Neural progenitor cell (in vitro differentiated cells): ENCODE measurements around the gene TRPT1. TPM values are rescaled to one million over a fixed set of nuclear protein-coding genes. Genes with fewer than 3 reads are reported as not detected.

ENCODE experiments used
- DNase-seq: peaks from one replicate; pipeline ENCODE4 v3.0.0-alpha.2; 2016; ENCODE audit warnings: low spot score
- H2AFZ ChIP-seq: fragments of 200-600 bp; sonication (generic); replicated peaks from 2 replicates; pipeline ENCODE4 v1.6.1; 2016; ENCODE audit warnings: antibody characterized with exemption
- H3F3A ChIP-seq: fragments of 200-600 bp; sonication (generic); 2 replicates; pipeline ENCODE4 v1.6.1; 2016; ENCODE audit warnings: antibody characterized with exemption, low read depth
- H3K27ac ChIP-seq: fragments of 200-600 bp; sonication (generic); 2 replicates; pipeline ENCODE4 v1.5.1; 2016; ENCODE audit warnings: mild to moderate bottlenecking
- H3K27me3 ChIP-seq: fragments of 200-600 bp; sonication (generic); 2 replicates; pipeline ENCODE4 v1.6.1; 2016; ENCODE audit warnings: mild to moderate bottlenecking, moderate library complexity
- H3K36me3 ChIP-seq: fragments of 200-600 bp; sonication (generic); 2 replicates; pipeline ENCODE4 v1.5.1; 2016
- H3K4me1 ChIP-seq: fragments of 200-600 bp; sonication (generic); 2 replicates; pipeline ENCODE4 v1.6.1; 2016; ENCODE audit warnings: mixed run types
- H3K4me2 ChIP-seq: fragments of 200-600 bp; sonication (generic); 2 replicates; pipeline ENCODE4 v1.6.1; 2016
- H3K4me3 ChIP-seq: fragments of 200-600 bp; sonication (generic); 2 replicates; pipeline ENCODE4 v1.5.1; 2016
- H3K79me2 ChIP-seq: fragments of 200-600 bp; sonication (generic); 2 replicates; pipeline ENCODE4 v1.6.1; 2016; ENCODE audit warnings: low read depth
- H3K9ac ChIP-seq: fragments of 200-600 bp; sonication (generic); 2 replicates; pipeline ENCODE4 v1.6.1; 2016
- H3K9me3 ChIP-seq: fragments of 200-600 bp; sonication (generic); 2 replicates; pipeline ENCODE4 v1.5.1; 2016; ENCODE audit warnings: low read depth
- H4K20me1 ChIP-seq: fragments of 200-600 bp; sonication (generic); 2 replicates; pipeline ENCODE4 v1.6.1; 2016; ENCODE audit warnings: low read depth
- H3K27ac Mint-ChIP-seq: 3 replicates; pipeline ENCODE4 v1.8.0; 2021; ENCODE audit warnings: mixed read lengths
- H3K27me3 Mint-ChIP-seq: 2 replicates; pipeline ENCODE4 v1.8.0; 2022; ENCODE audit warnings: low read depth, mild to moderate bottlenecking, inconsistent platforms, moderate library complexity, mixed read lengths; ENCODE audit not compliant: insufficient read depth
- H3K36me3 Mint-ChIP-seq: 3 replicates; pipeline ENCODE4 v1.8.0; 2021; ENCODE audit warnings: mixed read lengths
- H3K4me1 Mint-ChIP-seq: 3 replicates; pipeline ENCODE4 v1.8.0; 2021; ENCODE audit warnings: mixed read lengths
- H3K4me3 Mint-ChIP-seq: 3 replicates; pipeline ENCODE4 v1.8.0; 2021; ENCODE audit warnings: mild to moderate bottlenecking, moderate library complexity, mixed read lengths
- H3K9me3 Mint-ChIP-seq: 3 replicates; pipeline ENCODE4 v1.8.0; 2020; ENCODE audit warnings: mixed read lengths
- CTCF ChIP-seq: fragments of 200-600 bp; sonication (generic); IDR thresholded peaks from 2 replicates; pipeline ENCODE4 v1.5.1; 2017; ENCODE audit warnings: antibody characterized with exemption, mild to moderate bottlenecking
- EZH2 ChIP-seq: fragments of 200-600 bp; sonication (generic); IDR thresholded peaks from 2 replicates; pipeline ENCODE4 v1.6.1; 2017; ENCODE audit warnings: antibody characterized with exemption, mild to moderate bottlenecking, moderate library complexity
- EZH2phosphoT487 ChIP-seq: fragments of 200-600 bp; sonication (generic); IDR thresholded peaks from 2 replicates; pipeline ENCODE4 v1.6.1; 2017; ENCODE audit warnings: antibody characterized with exemption
- total RNA-seq: library from RNA; depleted of rRNA; stranded (reverse); fragments of >200 nt; gene quantifications from 2 replicates; pipeline ENCODE4 v1.2.3, GENCODE V29; 2015; ENCODE audit warnings: low replicate concordance

TRPT1 gene
- total RNA-seq, 1 donor from 2014 or later, result 17.5 TPM

GRCh38 chr11:64238999-64239398 lies 13.0 kb upstream of the TRPT1 start:
- no peak for TF ChIP-seq CTCF
- TF ChIP-seq EZH2, result no peak
- no peak for TF ChIP-seq EZH2phosphoT487
- no peak overlapping the region for H3K9ac ChIP-seq
- H3K27ac ChIP-seq, result no peak overlapping the region
- Mint-ChIP-seq H3K9me3 (no peaks in the 10 kb centered on the region), H3K4me1 (peaks cover 27% of the 10 kb centered on the region), H3K27ac (no peak overlapping the region), H3K4me3 (peak overlapping the region; percentile 53), H3K27me3 (peaks cover 14% of the 10 kb centered on the region), H3K36me3 (peaks cover 2% of the 10 kb centered on the region)
- peaks cover 14% of the 10 kb centered on the region for H3K27me3 ChIP-seq
- H3K4me3 ChIP-seq, result no peak overlapping the region
- peaks cover 11% of the 10 kb centered on the region for H3K79me2 ChIP-seq
- peaks cover 4% of the 10 kb centered on the region for H3K4me1 ChIP-seq
- H2AFZ ChIP-seq, result no peak overlapping the region
- peaks cover 34% of the 10 kb centered on the region for H3F3A ChIP-seq
- H3K4me2 ChIP-seq, result no peak overlapping the region
- H3K36me3 ChIP-seq, result no peaks in the 10 kb centered on the region
- no peaks in the 10 kb centered on the region for H3K9me3 ChIP-seq
- H4K20me1 ChIP-seq, result peaks cover 13% of the 10 kb centered on the region
- DNase-seq, result no peak

GRCh38 chr11:64238076-64238475 lies 12.1 kb upstream of the TRPT1 start:
- Histone ChIP-seq H4K20me1 (peaks cover 14% of the 10 kb centered on the region), H3K4me2 (no peak overlapping the region), H3K9me3 (no peaks in the 10 kb centered on the region), H2AFZ (no peak overlapping the region), H3K4me3 (no peak overlapping the region), H3K27ac (no peak overlapping the region), H3K9ac (no peak overlapping the region), H3F3A (peaks cover 33% of the 10 kb centered on the region), H3K79me2 (peaks cover 11% of the 10 kb centered on the region), H3K4me1 (peaks cover 9% of the 10 kb centered on the region), H3K36me3 (no peaks in the 10 kb centered on the region), H3K27me3 (peaks cover 24% of the 10 kb centered on the region)
- Mint-ChIP-seq H3K27ac (peak overlapping the region; percentile 54), H3K4me3 (peak overlapping the region; percentile 21), H3K36me3 (no peaks in the 10 kb centered on the region), H3K27me3 (peaks cover 14% of the 10 kb centered on the region), H3K4me1 (peaks cover 23% of the 10 kb centered on the region), H3K9me3 (no peaks in the 10 kb centered on the region)
- TF ChIP-seq EZH2phosphoT487, result no peak
- TF ChIP-seq EZH2, result no peak
- no peak for TF ChIP-seq CTCF
- no peak for DNase-seq

DNA sequence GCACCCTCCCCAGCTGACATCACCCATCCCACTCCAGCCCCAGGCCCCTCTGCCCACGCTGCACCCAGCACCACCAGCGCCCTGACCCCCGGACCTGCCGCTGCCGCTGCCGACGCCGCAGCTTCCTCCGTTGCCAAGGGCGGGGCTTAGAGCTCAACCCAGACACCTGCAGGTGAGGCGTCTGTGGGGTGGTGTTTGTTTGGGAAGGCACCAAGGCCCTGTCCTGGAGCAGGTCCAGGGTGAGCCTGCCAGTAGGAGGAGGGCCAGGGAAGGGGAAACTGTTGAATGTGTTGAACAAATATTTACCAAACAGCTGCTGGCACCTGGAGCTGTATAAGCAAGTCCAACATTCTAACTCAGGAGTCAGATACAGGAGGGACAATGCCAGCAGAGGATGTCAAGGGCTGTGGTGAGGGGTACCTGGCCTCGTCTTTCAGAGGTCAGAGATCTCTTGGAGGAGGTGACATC lies 11.5 kb upstream of the TRPT1 start:
- Mint-ChIP-seq H3K4me3 (peak overlapping the region; percentile 69), H3K9me3 (no peaks in the 10 kb centered on the region), H3K36me3 (no peaks in the 10 kb centered on the region), H3K4me1 (peaks cover 19% of the 10 kb centered on the region), H3K27me3 (peaks cover 15% of the 10 kb centered on the region), H3K27ac (no peak overlapping the region)
- H2AFZ ChIP-seq, result no peak overlapping the region
- H3K9me3 ChIP-seq, result no peaks in the 10 kb centered on the region
- H3K4me3 ChIP-seq, result no peak overlapping the region
- no peak overlapping the region for H3K4me2 ChIP-seq
- H3K27me3 ChIP-seq, result peaks cover 29% of the 10 kb centered on the region
- no peak for DNase-seq
- H3K79me2 ChIP-seq, result peaks cover 8% of the 10 kb centered on the region
- no peak overlapping the region for H3K27ac ChIP-seq
- no peak for TF ChIP-seq EZH2
- H3K4me1 ChIP-seq, result peaks cover 9% of the 10 kb centered on the region
- H3F3A ChIP-seq, result peaks cover 36% of the 10 kb centered on the region
- no peak overlapping the region for H3K9ac ChIP-seq
- H3K36me3 ChIP-seq, result no peaks in the 10 kb centered on the region
- H4K20me1 ChIP-seq, result peaks cover 8% of the 10 kb centered on the region

GRCh38 chr11:64235437-64236161 lies 9.6 kb upstream of the TRPT1 start:
- Histone ChIP-seq H3K79me2 (no peaks in the 10 kb centered on the region), H4K20me1 (peaks cover 3% of the 10 kb centered on the region), H3K4me2 (peak overlapping the region; percentile 94), H3K4me1 (peaks cover 9% of the 10 kb centered on the region), H3K36me3 (no peaks in the 10 kb centered on the region), H3K4me3 (peak overlapping the region; percentile 84), H3K9ac (no peak overlapping the region), H3K27me3 (peaks cover 47% of the 10 kb centered on the region), H3K9me3 (no peaks in the 10 kb centered on the region), H2AFZ (peak overlapping the region; percentile 85), H3K27ac (no peak overlapping the region), H3F3A (peaks cover 41% of the 10 kb centered on the region)
- Mint-ChIP-seq H3K4me3 (peak overlapping the region; percentile 85), H3K36me3 (no peaks in the 10 kb centered on the region), H3K9me3 (no peaks in the 10 kb centered on the region), H3K4me1 (peaks cover 23% of the 10 kb centered on the region), H3K27ac (no peak overlapping the region), H3K27me3 (peaks cover 17% of the 10 kb centered on the region)
- TF ChIP-seq CTCF (no peak), EZH2phosphoT487 (no peak), EZH2 (no peak)
- no peak for DNase-seq
